ENCODE measurements around the gene PNPLA5. TPM values are rescaled to one million over a fixed set of nuclear protein-coding genes. Genes with fewer than 3 reads are reported as not detected.

PNPLA5 gene
- polyA plus RNA-seq = not detected

GRCh38 chr22:43891360-43892182 lies at the start of gene PNPLA5:
Gene PNPLA5 (minus strand): TSS chr22:43892013. CDS start chr22:43891880, 133 bp downstream.
- H3K27ac ChIP-seq (ENCODE audit: low read depth, low read length) = no peak within 1 kb of the TSS
- WGBS, 3 donors = 2 to 3% (median 2%) methylated on average over 67 to 72 of the region's 72 CpGs

- 83 to 87% (median 86%) methylated on average over 6 of the region's 6 CpGs for WGBS, 3 donors
- no peak overlapping the region for H3K27ac ChIP-seq (ENCODE audit: low read depth, low read length)
These were observed 49.6 kb upstream of the PNPLA5 start for GRCh38 chr22:43941449-43941848.

GRCh38 chr22:43931771-43932170 lies 40.0 kb upstream of the PNPLA5 start:
- WGBS, 3 donors = 75 to 80% (median 77%) methylated on average over 4 of the region's 4 CpGs
- no peak overlapping the region for H3K27ac ChIP-seq (ENCODE audit: low read depth, low read length)

- H3K27ac ChIP-seq (ENCODE audit: low read depth, low read length) = no peak overlapping the region
- WGBS, 3 donors = 66 to 91% (median 88%) methylated on average over 6 of the region's 6 CpGs
These were observed 37.1 kb upstream of the PNPLA5 start for GRCh38 chr22:43928908-43929307.

- H3K27ac ChIP-seq (ENCODE audit: low read depth, low read length) = no peak overlapping the region
- WGBS, 3 donors = 51 to 77% (median 58%) methylated on average over 5 of the region's 5 CpGs
These were observed 36.7 kb upstream of the PNPLA5 start for GRCh38 chr22:43928468-43928867.

GRCh38 chr22:43926349-43926710 lies 34.5 kb upstream of the PNPLA5 start:
- 81 to 96% (median 91%) methylated on average over 1 of the region's 1 CpG for WGBS, 3 donors
- no peak overlapping the region for H3K27ac ChIP-seq (ENCODE audit: low read depth, low read length)

GRCh38 chr22:43925433-43926348 lies 33.9 kb upstream of the PNPLA5 start:
- WGBS, 3 donors = 64 to 77% (median 73%) methylated on average over 6 of the region's 6 CpGs
- H3K27ac ChIP-seq (ENCODE audit: low read depth, low read length) = no peak overlapping the region

- H3K27ac ChIP-seq (ENCODE audit: low read depth, low read length) = no peak overlapping the region
- 55 to 67% (median 64%) methylated on average over 7 of the region's 7 CpGs for WGBS, 3 donors
These were observed 33.1 kb upstream of the PNPLA5 start for GRCh38 chr22:43924877-43925276.

GRCh38 chr22:43923631-43924464 lies 32.0 kb upstream of the PNPLA5 start, which contains the start of gene PNPLA3:
Gene PNPLA3 (plus strand): TSS chr22:43923805. CDS start chr22:43923912, 107 bp downstream.
- WGBS, 3 donors = 1 to 2% (median 2%) methylated on average over 75 to 100 of the region's 100 CpGs
- no peak within 1 kb of the TSS for H3K27ac ChIP-seq (ENCODE audit: low read depth, low read length)

GRCh38 chr22:43923191-43923590 lies 31.4 kb upstream of the PNPLA5 start:
- WGBS, 3 donors = 0 to 4% (median 1%) methylated on average over 13 of the region's 13 CpGs
- no peak overlapping the region for H3K27ac ChIP-seq (ENCODE audit: low read depth, low read length)

GRCh38 chr22:43922123-43922522 lies 30.3 kb upstream of the PNPLA5 start:
- WGBS, 3 donors = 70 to 88% (median 87%) methylated on average over 3 of the region's 3 CpGs
- H3K27ac ChIP-seq (ENCODE audit: low read depth, low read length) = no peak overlapping the region

GRCh38 chr22:43921370-43921769 lies 29.6 kb upstream of the PNPLA5 start:
- 37 to 51% (median 44%) methylated on average over 4 of the region's 4 CpGs for WGBS, 3 donors
- no peak overlapping the region for H3K27ac ChIP-seq (ENCODE audit: low read depth, low read length)

GRCh38 chr22:43919106-43919973 lies 27.5 kb upstream of the PNPLA5 start:
- WGBS, 3 donors = 62 to 82% (median 81%) methylated on average over 16 of the region's 16 CpGs

GRCh38 chr22:43917521-43917920 lies 25.7 kb upstream of the PNPLA5 start:
- WGBS, 3 donors = 62 to 85% (median 82%) methylated on average over 6 of the region's 6 CpGs
- no peak overlapping the region for H3K27ac ChIP-seq (ENCODE audit: low read depth, low read length)

More at GRCh38 chr22:43919106-43919973, 27.5 kb upstream of the PNPLA5 start:
- H3K27ac ChIP-seq (ENCODE audit: low read depth, low read length) = no peak overlapping the region

- H3K27ac ChIP-seq (ENCODE audit: low read depth, low read length) = no peak overlapping the region
- 12 to 20% (median 14%) methylated on average over 4 of the region's 4 CpGs for WGBS, 3 donors
These were observed 19.5 kb upstream of the PNPLA5 start for GRCh38 chr22:43911351-43911750.

- no peak overlapping the region for H3K27ac ChIP-seq (ENCODE audit: low read depth, low read length)
- WGBS, 3 donors = 51 to 76% (median 65%) methylated on average over 6 of the region's 6 CpGs
These were observed 18.4 kb upstream of the PNPLA5 start for GRCh38 chr22:43910178-43910695.

GRCh38 chr22:43909708-43910107 lies 17.9 kb upstream of the PNPLA5 start:
- 65 to 70% (median 70%) methylated on average over 1 of the region's 1 CpG for WGBS, 3 donors
- no peak overlapping the region for H3K27ac ChIP-seq (ENCODE audit: low read depth, low read length)
